HepG2 (cell line): ENCODE results near the gene TMEM135. TPM values are rescaled to one million over a fixed set of nuclear protein-coding genes. Genes with fewer than 3 reads are reported as not detected.

Experiments
- ATAC-seq: fragments of 200-7000 bp; cut with Tn5 transposase; 3 replicates; pipeline ENCODE4 v1.9.1; 2020; ENCODE audit warnings: mild to moderate bottlenecking, moderate library complexity
- BruUV-seq: library from RNA; stranded (reverse); fragments of 400-500 nt; replicated peaks from 2 replicates; lab custom pipeline; 2021; lab: Mats Ljungman, UMichigan
- CTCF ChIA-PET: fragments of 300-600 bp; formaldehyde crosslinking; extraction: SDS; loops from one replicate; lab custom pipeline; 2021; ENCODE audit warnings: low total read pairs, inconsistent platforms, low intra/inter-chr PET ratio; lab: Yijun Ruan, JAX
- POLR2A ChIA-PET: fragments of 350-600 bp; sonication (Branson Sonifier 250); formaldehyde crosslinking; loops from one replicate; lab custom pipeline; 2020; ENCODE audit warnings: antibody characterized with exemption, inconsistent platforms; lab: Yijun Ruan, JAX
- DNase-seq: peaks from one replicate; pipeline ENCODE4 v3.0.0-alpha.2; 2015; ENCODE audit warnings: low spot score
- FAIRE-seq: peaks from 3 replicates; lab custom pipeline; 2011; peaks lifted over from hg19 to GRCh38; lab: Jason Lieb, UNC
- H2AFZ ChIP-seq: one replicate; pipeline ENCODE4 v1.6.1; 2011; ENCODE audit warnings: low read length, inconsistent platforms
- H3K27ac ChIP-seq: fragments of 300-600 bp; 3 replicates; pipeline ENCODE4 v1.8.0; 2011; ENCODE audit warnings: mixed run types, mild to moderate bottlenecking, mixed read lengths, low read length, inconsistent platforms; ENCODE audit not compliant: insufficient read depth; ENCODE audit errors: extremely low read length
- H3K27me3 ChIP-seq, 2 experiments: fragments of 200-600 bp in 1 of 2; 2 replicates in 1 of 2; 3 replicates in 1 of 2; pipeline versions ENCODE4 v1.6.0 to v1.8.0; 2011; ENCODE audit warnings: low read length in 2 of 2, mild to moderate bottlenecking in 2 of 2, moderate library complexity in 2 of 2, inconsistent platforms in 1 of 2; ENCODE audit not compliant: insufficient read depth in 2 of 2, control insufficient read depth in 1 of 2
- H3K36me3 ChIP-seq, 2 experiments: fragments of 200-600 bp in 1 of 2; replicated peaks in 1 of 2; 2 replicates in 1 of 2; 3 replicates in 1 of 2; pipeline versions ENCODE4 v1.5.1 to v1.8.0; 2011; ENCODE audit warnings: low read length in 2 of 2, inconsistent platforms in 1 of 2; ENCODE audit not compliant: insufficient read depth in 2 of 2, control insufficient read depth in 1 of 2
- H3K4me1 ChIP-seq: 2 replicates; pipeline ENCODE4 v1.5.1; 2012; ENCODE audit warnings: low read length, inconsistent platforms; ENCODE audit not compliant: insufficient read depth
- H3K4me2 ChIP-seq: 2 replicates; pipeline ENCODE4 v1.6.0; 2011; ENCODE audit warnings: low read depth, low read length, inconsistent platforms
- H3K4me3 ChIP-seq, 3 experiments: fragments of 200-600 bp in 1 of 3; sonication (generic), shearing (Covaris generic) in 1 of 3; replicated peaks in 1 of 3; 2 replicates each; pipeline ENCODE4 v1.5.1; 2011 to 2016; ENCODE audit warnings: low read length in 3 of 3, inconsistent platforms in 2 of 3, low read depth in 2 of 3, mild to moderate bottlenecking in 2 of 3, control low read depth in 1 of 3, mixed read lengths in 1 of 3; ENCODE audit not compliant: insufficient read depth in 1 of 3
- H3K79me2 ChIP-seq: one replicate; pipeline ENCODE4 v1.6.1; 2011; ENCODE audit warnings: low read length, inconsistent platforms; ENCODE audit not compliant: insufficient read depth
- H3K9ac ChIP-seq: 2 replicates; pipeline ENCODE4 v1.6.0; 2011; ENCODE audit warnings: mild to moderate bottlenecking, low read depth, low read length, inconsistent platforms; ENCODE audit not compliant: insufficient read depth
- H3K9me3 ChIP-seq: 2 replicates; pipeline ENCODE4 v1.5.1; 2012; ENCODE audit warnings: mild to moderate bottlenecking, low read length
- H4K20me1 ChIP-seq: 2 replicates; pipeline ENCODE4 v1.6.0; 2011; ENCODE audit warnings: inconsistent platforms, mild to moderate bottlenecking, low read length, moderate library complexity; ENCODE audit not compliant: insufficient read depth
- GATAD2A ChIP-seq: IDR thresholded peaks from 2 replicates; pipeline ENCODE4 v1.6.1; 2016
- GTF2F1 ChIP-seq: fragments of 150-350 bp; IDR thresholded peaks from 2 replicates; pipeline ENCODE4 v1.6.1; 2014; ENCODE audit warnings: low read length
- HNF4G ChIP-seq, 2 experiments: sonication (generic) in 1 of 2; formaldehyde crosslinking in 1 of 2; IDR thresholded peaks; 2 replicates each; pipeline versions ENCODE4 v1.4.0 to v1.6.1; 2011 to 2020; ENCODE audit warnings: borderline replicate concordance in 2 of 2, low read depth in 2 of 2, mild to moderate bottlenecking in 2 of 2, low read length in 1 of 2, missing genetic modification reagents in 1 of 2, moderate library complexity in 1 of 2
- LCORL ChIP-seq, 2 experiments: fragments of 450-650 bp in 1 of 2; sonication (generic) in 1 of 2; formaldehyde crosslinking in 1 of 2; IDR thresholded peaks; 2 replicates each; pipeline versions ENCODE4 v1.5.0 to v1.6.1; 2017 to 2020; ENCODE audit warnings: antibody characterized with exemption in 1 of 2, missing genetic modification reagents in 1 of 2
- NAIF1 ChIP-seq: sonication (generic); formaldehyde crosslinking; IDR thresholded peaks from 2 replicates; pipeline ENCODE4 v1.5.0; 2020; ENCODE audit warnings: mild to moderate bottlenecking, missing genetic modification reagents, borderline replicate concordance
- NFKB2 ChIP-seq: sonication (generic); formaldehyde crosslinking; IDR thresholded peaks from 2 replicates; pipeline ENCODE4 v1.4.0; 2020; ENCODE audit warnings: missing genetic modification reagents, borderline replicate concordance
- NFKBIZ ChIP-seq: IDR thresholded peaks from 2 replicates; pipeline ENCODE4 v1.6.1; 2018; ENCODE audit warnings: missing genetic modification reagents, missing compliant biosample characterization
- RBFOX2 ChIP-seq: fragments of 200-400 bp; formaldehyde crosslinking; IDR thresholded peaks from 2 replicates; pipeline ENCODE4 v1.6.1; 2017; ENCODE audit warnings: low read depth, mild to moderate bottlenecking, low read length
- RBM39 ChIP-seq: fragments of 200-400 bp; formaldehyde crosslinking; IDR thresholded peaks from one replicate; pipeline ENCODE4 v1.6.1; 2018; ENCODE audit warnings: antibody characterized with exemption, mild to moderate bottlenecking, low read depth, low read length; ENCODE audit not compliant: poor library complexity, severe bottlenecking
- SMYD3 ChIP-seq: sonication (generic); formaldehyde crosslinking; IDR thresholded peaks from 2 replicates; pipeline ENCODE4 v1.8.1; 2023; ENCODE audit warnings: mild to moderate bottlenecking, missing genetic modification reagents
- YEATS2 ChIP-seq: sonication (generic); formaldehyde crosslinking; IDR thresholded peaks from 2 replicates; pipeline ENCODE4 v1.4.0; 2020; ENCODE audit warnings: missing genetic modification reagents, borderline replicate concordance
- ZNF264 ChIP-seq: sonication (generic); formaldehyde crosslinking; IDR thresholded peaks from 2 replicates; pipeline ENCODE4 v1.4.0; 2020; ENCODE audit warnings: missing genetic modification reagents
- ZNF7 ChIP-seq: IDR thresholded peaks from 2 replicates; pipeline ENCODE4 v1.6.1; 2016; ENCODE audit warnings: missing biosample characterization, missing genetic modification reagents
- ZNF782 ChIP-seq: sonication (generic); formaldehyde crosslinking; IDR thresholded peaks from 2 replicates; pipeline ENCODE4 v1.4.0; 2020; ENCODE audit warnings: missing genetic modification reagents, mild to moderate bottlenecking, borderline replicate concordance
- ZSCAN9 ChIP-seq: IDR thresholded peaks from 2 replicates; pipeline ENCODE4 v1.6.1; 2016; ENCODE audit warnings: borderline replicate concordance
- in situ Hi-C: cut with HindIII; loops from 2 replicates; pipeline ENCODE4 v1.10.0; 2017; ENCODE audit warnings: low pct_unique_long_range_greater_than_20kb; ENCODE audit not compliant: extremely low pct_ligation_motif_present
- intact Hi-C: fragments of 100-400 bp; cut with micrococcal nuclease; formaldehyde crosslinking; loops from one replicate; pipeline ENCODE4 v1.10.0; 2022; ENCODE audit not compliant: unreplicated experiment
- polyA plus RNA-seq, 8 experiments: library from polyadenylated mRNA; depleted of rRNA in 3 of 8; stranded (reverse) in 7 of 8; unstranded in 1 of 8; fragments of >200 nt; fragmentation: Illumina TruSeq in 4 of 8; extraction: Trizol in 4 of 8; gene quantifications; 2 replicates each; pipeline versions ENCODE4 v1.2.1 to v1.2.3, GENCODE V29; 2011 to 2016; ENCODE audit warnings: low read depth in 4 of 8, missing spikeins in 1 of 8, mixed read lengths in 1 of 8; ENCODE audit not compliant: insufficient read depth in 1 of 8
- total RNA-seq, 5 experiments: library from RNA; depleted of rRNA; stranded (reverse); fragments of >200 nt; fragmentation: Illumina TruSeq; extraction: Trizol; gene quantifications; 2 replicates each; pipeline ENCODE4 v1.2.3, GENCODE V29; 2016; ENCODE audit warnings: low read depth in 1 of 5
- TF ChIP-seq, protein P1 (sequence below): sonication (generic); formaldehyde crosslinking; IDR thresholded peaks from 2 replicates; pipeline ENCODE4 v1.9.0; 2022; ENCODE audit warnings: missing genetic modification reagents, mild to moderate bottlenecking, borderline replicate concordance
- TF ChIP-seq, protein P2 (sequence below): sonication (generic); formaldehyde crosslinking; conservative IDR thresholded peaks from 2 replicates; pipeline ENCODE4 v1.4.0; 2020; ENCODE audit warnings: missing genetic modification reagents
- TF ChIP-seq, protein P3 (sequence below): sonication (generic); formaldehyde crosslinking; IDR thresholded peaks from 2 replicates; pipeline ENCODE4 v1.4.0; 2020; ENCODE audit warnings: missing genetic modification reagents

TMEM135 gene
- total and polyA plus RNA-seq, 2 of the 13 experiments (the other 11 are each of a cell fraction or from before 2014, with no cell fraction given), result 36.6 to 88.9 TPM

DNA sequence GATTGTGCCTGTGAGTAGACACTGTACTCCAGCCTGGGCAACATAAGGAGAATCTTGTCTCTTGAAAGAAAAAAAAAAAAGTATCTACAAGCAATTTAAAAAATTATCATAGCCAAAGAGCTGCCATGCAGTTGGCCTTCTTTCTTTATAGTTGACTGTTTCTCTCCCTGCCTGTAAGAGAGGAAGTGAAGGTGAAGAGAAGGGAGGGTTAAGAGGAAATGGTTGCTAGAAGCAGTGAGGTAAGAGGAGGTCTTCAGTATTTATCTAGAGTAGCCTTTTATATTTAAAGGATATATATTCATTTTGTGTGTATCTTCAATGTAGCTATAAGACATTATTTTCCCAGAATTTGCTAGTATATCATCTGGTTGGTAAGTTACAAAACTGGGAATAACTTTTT lies 217.9 kb downstream of the TMEM135 start:
- H3K4me2 ChIP-seq, result no peak overlapping the region
- no peaks in the 10 kb centered on the region for H3K4me1 ChIP-seq
- intact Hi-C loops (no loop called here), in situ Hi-C loops (no loop called here)
- no peaks in the 10 kb centered on the region for H3K27me3 ChIP-seq
- no peak for ATAC-seq
- H2AFZ ChIP-seq, result no peak overlapping the region
- no peaks in the 10 kb centered on the region for H3K9me3 ChIP-seq
- no TSS peak for BruUV-seq
- TF ChIP-seq, protein P1, sequence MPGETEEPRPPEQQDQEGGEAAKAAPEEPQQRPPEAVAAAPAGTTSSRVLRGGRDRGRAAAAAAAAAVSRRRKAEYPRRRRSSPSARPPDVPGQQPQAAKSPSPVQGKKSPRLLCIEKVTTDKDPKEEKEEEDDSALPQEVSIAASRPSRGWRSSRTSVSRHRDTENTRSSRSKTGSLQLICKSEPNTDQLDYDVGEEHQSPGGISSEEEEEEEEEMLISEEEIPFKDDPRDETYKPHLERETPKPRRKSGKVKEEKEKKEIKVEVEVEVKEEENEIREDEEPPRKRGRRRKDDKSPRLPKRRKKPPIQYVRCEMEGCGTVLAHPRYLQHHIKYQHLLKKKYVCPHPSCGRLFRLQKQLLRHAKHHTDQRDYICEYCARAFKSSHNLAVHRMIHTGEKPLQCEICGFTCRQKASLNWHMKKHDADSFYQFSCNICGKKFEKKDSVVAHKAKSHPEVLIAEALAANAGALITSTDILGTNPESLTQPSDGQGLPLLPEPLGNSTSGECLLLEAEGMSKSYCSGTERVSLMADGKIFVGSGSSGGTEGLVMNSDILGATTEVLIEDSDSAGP (CRISPR knock-in tag), result no peak
- TF ChIP-seq SMYD3 (CRISPR knock-in tag), result no peak
- TF ChIP-seq, protein P2, sequence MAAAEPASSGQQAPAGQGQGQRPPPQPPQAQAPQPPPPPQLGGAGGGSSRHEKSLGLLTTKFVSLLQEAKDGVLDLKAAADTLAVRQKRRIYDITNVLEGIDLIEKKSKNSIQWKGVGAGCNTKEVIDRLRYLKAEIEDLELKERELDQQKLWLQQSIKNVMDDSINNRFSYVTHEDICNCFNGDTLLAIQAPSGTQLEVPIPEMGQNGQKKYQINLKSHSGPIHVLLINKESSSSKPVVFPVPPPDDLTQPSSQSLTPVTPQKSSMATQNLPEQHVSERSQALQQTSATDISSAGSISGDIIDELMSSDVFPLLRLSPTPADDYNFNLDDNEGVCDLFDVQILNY (CRISPR knock-in tag), result no peak
- no peak for TF ChIP-seq ZNF782 (CRISPR knock-in tag)
- TF ChIP-seq NFKBIZ (CRISPR knock-in tag), result no peak
- TF ChIP-seq, protein P3, sequence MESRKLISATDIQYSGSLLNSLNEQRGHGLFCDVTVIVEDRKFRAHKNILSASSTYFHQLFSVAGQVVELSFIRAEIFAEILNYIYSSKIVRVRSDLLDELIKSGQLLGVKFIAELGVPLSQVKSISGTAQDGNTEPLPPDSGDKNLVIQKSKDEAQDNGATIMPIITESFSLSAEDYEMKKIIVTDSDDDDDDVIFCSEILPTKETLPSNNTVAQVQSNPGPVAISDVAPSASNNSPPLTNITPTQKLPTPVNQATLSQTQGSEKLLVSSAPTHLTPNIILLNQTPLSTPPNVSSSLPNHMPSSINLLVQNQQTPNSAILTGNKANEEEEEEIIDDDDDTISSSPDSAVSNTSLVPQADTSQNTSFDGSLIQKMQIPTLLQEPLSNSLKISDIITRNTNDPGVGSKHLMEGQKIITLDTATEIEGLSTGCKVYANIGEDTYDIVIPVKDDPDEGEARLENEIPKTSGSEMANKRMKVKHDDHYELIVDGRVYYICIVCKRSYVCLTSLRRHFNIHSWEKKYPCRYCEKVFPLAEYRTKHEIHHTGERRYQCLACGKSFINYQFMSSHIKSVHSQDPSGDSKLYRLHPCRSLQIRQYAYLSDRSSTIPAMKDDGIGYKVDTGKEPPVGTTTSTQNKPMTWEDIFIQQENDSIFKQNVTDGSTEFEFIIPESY (CRISPR knock-in tag), result no peak
- TF ChIP-seq LCORL (IDR thresholded peaks at IDR 0.05), result no peak
- no peak for TF ChIP-seq LCORL (CRISPR knock-in tag; IDR thresholded peaks at IDR 0.05)
- TF ChIP-seq ZNF7 (CRISPR knock-in tag), result no peak
- TF ChIP-seq RBFOX2, result no peak
- no peak for TF ChIP-seq GTF2F1
- no peak for TF ChIP-seq NAIF1 (CRISPR knock-in tag)
- TF ChIP-seq NFKB2 (CRISPR knock-in tag), result no peak
- TF ChIP-seq RBM39, result no peak
- no peak for TF ChIP-seq GATAD2A (CRISPR knock-in tag)
- TF ChIP-seq YEATS2, result no peak
- TF ChIP-seq ZSCAN9 (CRISPR knock-in tag), result no peak
- TF ChIP-seq ZNF264 (CRISPR knock-in tag), result no peak
- no peak for TF ChIP-seq HNF4G (IDR thresholded peaks at IDR 0.05; ENCODE audit: borderline replicate concordance, low read depth, low read length)
- no peak for TF ChIP-seq HNF4G (CRISPR knock-in tag; IDR thresholded peaks at IDR 0.05; ENCODE audit: borderline replicate concordance, low read depth)
- DNase-seq, result no peak
- no peak overlapping the region for H3K9ac ChIP-seq
- H3K79me2 ChIP-seq, result peaks cover 7% of the 10 kb centered on the region
- no peaks in the 10 kb centered on the region; a peak in 2 of 5 replicates for H3K36me3 ChIP-seq
- no peak overlapping the region for H3K4me3 ChIP-seq
- POLR2A ChIA-PET, result no interaction called here
- CTCF ChIA-PET, result no interaction called here
- H4K20me1 ChIP-seq, result peaks cover 5% of the 10 kb centered on the region; the same call in 1 of the 2 replicates
- no peak for FAIRE-seq
- H3K27ac ChIP-seq, result no peak overlapping the region
